HK-2 (cell line): ENCODE results near the gene ESR2.
"Not testable (repeated sequence)": the region's sequence is repeated elsewhere in the genome, so short reads cannot be mapped to it uniquely, and the experiment has no call there.

Experiments used
- DNase-seq: peaks from one replicate; pipeline ENCODE4 v3.0.0-alpha.2; 2018; ENCODE audit not compliant: unreplicated experiment

Gene ESR2

DNA sequence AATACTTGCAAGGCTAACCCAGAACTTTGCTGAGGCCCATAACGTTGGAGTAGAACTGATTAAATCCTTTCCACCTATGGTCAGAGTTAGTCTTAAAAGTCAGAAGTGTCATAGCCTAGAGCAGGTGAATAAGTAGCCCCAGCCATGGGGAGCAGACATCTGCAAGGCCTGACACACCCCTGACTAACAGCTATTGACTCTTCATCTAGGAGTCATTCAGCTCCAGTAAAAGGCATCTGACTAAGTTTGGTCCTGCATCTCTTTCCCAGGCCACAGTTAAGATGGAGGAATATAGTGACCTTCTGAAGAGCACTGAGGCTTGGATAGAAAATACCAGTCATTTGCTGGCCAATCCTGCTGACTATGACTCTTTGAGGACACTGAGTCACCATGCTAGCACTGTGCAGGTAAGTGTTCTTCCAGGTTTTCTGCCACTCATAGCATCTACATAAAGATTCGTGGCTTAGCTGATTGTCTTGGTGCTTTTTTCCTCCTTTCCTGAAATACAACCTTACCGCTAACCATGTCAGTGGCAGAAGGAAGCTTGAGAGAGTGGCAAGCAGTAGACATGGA is 212.9 kb downstream of the ESR2 start:
- no peak for DNase-seq

DNA sequence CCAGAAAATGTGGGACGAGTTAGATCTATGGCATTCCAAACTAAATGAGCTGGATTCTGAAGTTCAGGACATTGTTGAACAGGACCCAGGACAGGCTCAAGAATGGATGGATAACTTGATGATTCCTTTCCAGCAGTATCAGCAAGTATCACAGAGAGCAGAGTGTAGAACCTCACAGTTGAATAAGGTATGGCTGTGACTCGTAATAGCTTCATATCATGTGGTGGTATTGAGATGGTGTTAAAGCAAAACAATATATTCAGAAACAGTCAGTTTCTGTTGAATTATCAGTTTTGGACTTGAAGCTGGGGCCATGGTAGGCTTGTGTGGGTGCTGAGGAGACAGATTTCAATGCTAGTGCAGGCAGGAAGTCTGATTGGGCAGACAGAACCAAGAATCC is 213.7 kb downstream of the ESR2 start:
- no peak for DNase-seq

DNA sequence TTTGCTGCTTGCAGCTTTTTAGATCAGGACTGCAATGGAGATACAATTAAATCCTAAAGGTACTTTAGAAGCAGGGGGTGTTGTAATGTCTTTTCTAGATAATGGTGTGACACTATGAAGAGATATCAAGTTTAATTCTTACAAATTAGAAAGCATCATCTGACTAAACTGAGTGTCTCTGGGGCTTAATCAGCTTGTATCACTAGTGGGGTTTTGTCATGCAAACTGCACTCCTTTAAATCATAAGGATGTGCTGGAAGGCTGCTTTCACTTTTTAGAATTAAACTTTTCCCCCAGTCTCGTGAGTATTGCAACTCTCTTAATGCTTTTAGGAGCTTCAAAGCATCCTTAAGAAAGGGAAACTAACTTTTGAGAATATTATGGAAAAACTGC is 218.6 kb downstream of the ESR2 start:
- no peak for DNase-seq

DNA sequence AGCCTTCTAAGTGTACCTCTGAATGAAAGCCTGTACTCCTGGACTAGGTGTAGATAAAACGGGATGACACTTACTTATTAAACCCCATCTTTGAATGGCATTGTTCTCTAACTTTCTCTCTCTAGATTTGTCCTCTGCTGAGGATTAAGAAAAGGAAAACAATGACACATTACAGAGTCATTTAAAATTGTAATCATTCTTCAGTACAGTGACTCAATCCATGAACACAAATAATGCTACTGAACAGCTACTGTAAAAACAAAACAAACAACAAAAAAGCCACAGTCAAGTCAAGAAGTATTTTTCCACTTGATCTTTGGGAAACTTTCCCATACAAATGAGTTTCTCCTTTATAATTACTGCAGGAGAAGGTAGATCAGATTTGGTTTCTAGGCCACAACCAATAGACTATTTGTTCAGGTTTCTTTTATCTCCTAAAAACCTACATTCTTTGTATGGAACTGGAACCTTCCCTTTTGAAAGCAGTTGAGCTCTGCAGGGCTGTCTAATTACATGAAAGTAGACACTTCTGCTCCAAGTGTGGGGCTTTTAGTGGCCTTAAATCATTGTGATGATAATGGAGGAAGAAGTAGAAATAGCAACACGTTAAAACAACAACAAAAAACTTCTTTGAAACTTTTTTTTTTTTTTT is 219.1 kb downstream of the ESR2 start:
- no peak for DNase-seq

DNA sequence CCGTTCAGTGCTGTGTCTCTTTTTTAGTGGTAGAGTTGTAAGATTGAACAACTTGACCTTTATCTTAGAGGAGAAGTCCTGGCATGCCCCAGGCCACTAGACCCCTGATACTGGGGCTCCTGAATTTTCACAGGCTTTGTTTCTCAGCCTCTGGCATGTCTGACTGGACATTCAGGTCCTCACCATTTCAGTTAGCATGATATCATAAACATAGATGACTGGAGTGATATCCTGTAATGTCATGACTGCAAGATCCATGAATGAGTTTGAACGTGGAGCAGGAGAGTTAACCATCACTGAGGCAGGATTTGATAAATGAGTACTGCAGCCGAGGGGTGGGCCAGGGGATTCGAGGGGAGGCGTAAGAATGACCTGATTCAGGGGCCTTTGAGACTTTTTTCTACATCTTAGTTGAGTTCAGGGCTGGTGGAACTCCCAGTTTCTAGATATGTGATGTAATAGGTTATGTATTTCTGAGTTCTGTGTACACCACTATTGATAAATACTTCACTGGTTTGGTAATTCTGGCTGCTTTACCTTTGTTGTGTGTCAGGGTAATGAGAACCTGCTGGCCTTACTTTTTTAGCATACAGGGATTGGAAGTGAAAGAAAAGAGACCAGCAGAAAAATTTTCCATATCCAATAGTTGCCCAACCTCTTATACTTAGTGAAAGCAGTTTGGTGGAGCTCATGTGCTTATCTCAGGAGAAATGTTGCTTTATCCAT is 224.4 kb downstream of the ESR2 start:
- no peak for DNase-seq

DNA sequence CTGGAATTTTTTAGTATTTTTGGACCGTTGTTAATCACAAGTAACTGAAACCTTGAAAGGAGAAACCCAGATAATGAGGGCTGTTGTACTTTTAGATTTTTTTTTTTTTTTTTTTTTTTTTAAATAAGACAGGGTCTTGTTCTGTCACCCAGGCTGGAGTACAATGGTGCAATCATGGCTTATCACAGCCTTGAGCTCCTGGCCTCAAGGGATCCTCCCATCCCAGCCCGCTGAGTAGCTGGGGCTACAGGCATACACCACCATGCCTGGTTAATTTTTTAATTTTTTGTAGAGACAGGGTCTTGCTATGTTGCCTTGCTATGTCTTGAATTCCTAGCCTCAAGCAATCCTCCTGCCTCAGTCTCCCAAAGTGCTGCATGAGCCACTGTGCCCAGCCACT is 229.7 kb downstream of the ESR2 start:
- DNase-seq: no peak

DNA sequence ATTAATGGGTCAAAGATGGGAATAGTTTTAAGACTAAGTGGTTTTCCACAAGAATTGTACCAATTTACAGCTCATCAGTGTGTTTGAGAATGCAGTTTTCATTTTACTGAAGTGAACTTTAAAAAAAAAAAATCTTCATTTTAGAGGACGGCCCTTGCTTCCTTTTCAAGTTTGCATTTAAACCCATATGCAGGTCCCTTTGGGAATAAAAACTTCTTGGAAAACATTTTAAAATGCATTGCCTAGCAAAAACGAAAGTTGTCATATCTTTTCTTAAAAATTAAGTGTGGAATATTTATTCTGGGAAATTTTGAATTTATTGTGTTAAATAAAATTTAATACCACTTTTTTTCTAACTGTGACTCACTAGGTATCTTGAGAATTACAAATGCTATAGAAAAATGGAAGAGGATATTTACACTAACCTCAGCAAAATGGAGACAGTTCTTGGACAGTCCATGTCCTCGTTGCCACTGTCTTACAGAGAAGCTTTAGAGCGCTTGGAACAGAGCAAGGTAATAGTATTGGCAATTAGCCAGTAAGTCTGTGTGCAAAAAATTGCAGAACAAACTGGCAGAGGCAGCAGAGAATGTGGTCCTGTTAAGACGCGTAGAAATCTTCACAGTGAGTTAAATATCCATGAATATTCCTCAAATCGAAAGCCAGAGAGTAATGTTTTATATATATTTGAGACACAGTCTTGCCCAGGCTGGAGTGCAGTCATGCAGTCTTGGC is 231.6 kb downstream of the ESR2 start:
- no peak for DNase-seq

DNA sequence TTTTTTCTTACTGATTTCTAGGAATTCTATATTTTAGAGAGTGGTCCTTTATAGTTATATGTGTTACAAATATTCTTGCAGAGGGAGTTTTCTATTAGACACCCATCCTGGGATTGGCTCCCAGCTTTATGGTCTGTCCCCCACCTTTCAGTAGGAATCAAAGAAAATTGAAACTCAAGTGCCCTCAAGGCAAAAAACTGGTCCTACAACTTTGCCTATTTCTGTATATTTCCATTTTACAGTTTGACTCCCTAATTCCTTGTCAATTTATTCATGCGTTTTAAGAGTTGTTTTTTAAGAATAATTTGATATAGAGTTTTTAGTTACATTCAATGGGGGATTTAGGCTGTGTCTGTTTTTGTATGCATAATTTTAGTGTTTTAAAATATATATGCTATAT is 232.5 kb downstream of the ESR2 start:
- no peak for DNase-seq

DNA sequence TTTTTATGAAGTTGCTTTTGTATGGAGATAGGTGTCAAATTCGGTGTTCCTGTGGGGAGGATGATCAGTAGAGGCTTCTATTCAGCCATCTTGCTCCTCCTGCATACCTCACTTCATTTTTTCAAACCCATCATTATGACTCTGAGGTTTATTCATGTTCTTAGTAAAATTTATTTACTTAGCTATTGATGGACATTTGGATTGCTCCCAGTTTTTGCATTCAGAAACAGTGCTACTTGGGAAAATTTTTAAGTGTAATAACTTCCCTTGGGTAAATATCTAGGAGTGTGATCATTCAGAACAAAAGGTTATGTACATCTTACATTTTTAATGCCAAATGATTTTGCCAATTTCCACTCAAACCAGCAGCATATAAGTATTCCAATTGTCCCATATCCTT is 233.1 kb downstream of the ESR2 start:
- no peak for DNase-seq

DNA sequence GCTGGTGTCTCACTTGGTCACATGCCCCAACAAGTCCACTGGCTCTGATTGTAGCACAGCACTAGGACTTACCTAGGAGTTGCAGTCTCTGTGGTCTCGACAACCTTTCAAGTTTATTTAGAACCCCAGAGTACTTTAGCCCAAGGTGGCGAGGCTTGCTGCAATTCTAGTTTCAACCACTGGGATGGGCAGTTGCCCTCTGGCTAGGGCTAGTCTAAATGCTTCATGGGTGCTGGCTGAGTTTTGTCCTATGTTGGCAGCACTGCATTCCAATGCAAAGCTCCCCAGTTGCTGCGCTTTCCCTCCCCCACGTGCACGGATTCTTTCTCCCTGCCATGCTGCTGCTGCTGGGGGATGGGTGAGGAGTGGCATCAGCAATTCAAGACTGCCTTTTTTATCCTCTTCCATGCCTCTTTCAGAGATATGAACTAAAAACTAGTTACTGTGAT is 233.5 kb downstream of the ESR2 start:
- peak; percentile 9 for DNase-seq

DNA sequence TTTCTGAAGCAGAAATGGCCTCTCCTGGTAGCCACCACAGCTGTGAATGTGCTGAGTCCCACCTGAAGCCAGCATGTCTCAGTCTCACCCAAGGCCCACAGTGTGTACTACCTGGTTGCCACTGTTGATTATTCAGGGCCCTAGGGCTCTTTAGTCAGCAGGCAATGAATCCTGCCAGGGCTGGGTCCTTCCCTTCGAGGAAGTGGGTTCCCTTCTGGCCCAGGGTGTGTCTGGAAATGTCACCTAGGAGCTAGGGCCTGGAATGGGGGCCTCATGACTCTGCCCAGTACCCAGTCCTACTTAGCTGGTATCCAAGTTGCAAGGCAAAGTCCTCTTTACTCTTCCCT is 234.0 kb downstream of the ESR2 start:
- no peak for DNase-seq

DNA sequence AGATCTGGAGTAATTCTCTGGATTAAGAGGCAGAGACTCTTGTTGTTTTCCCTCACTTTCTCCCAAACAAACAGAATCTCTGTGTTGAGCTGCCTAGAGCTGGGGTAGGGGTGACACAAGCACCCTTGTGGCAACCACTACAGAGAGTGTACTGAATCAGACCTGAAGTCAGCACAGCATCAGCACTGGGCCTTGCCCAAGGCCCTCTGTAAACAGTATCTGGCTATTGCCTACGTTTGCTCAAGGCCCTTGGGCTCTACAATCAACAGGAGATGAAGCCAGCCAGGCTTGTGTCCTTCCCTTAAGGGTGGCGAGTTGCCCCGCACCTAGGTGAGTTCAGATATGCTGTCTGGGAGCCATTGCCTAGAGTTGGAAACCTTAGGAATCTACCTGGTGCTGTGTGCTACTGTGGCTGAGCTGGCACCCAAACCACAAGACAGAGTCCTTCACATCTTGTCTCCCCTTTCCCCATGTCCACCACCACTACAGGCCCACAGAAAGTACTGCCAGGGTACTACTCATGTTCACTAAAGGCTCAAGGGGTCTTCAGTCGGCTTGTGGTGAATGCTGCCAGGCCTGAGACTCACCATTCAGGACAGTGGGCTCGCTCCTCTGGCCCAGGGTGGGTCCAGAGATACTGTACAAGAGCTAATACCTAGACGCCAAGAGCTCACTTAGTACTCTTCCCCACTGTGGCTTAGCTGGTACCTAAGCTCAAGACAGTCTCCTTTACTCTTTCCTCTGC is 234.5 kb downstream of the ESR2 start:
- no peak for DNase-seq

DNA sequence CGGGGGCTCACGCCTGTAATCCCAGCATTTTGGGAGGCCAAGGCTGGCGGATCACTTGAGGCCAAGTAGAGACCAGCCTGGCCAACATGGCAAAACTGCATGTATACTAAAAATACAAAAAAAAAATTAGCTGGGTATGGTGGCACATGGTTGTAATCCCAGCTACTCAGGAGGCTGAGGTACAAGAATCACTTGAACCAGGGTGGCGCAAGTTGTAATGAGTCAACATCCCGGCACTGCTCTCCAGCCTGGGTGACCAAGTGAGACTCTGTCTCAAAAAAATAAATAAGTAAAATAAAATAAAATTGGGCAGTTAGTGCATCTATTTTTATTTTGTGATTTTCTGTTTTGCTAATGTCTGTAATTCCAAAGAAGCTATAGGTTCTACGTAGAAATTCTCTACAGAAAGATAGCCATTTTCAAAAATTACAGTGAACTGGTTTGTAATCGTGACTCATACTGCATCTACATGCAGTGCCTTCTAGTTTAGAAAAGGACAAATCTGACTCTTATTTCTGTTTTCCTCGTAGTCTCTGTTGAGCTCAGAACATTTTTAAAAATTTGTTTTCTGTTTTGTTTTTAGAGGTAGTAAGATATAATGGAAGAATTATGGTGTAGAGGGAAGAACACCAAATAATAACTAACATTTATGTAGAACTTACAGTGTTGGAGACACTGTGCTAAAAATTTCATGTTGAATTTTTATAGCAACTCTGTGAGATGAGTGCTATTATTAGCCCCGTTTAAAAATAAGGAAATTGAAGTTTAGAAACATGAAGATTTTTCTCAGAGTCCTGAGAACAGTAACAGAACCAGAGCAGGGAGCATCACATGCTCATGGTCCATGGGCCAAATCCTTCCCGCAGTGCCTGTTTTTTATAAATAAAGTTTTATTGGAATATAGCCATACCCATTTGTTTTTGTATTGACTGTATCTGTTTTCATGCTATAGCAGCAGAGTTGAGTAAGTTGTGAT is 240.2 kb downstream of the ESR2 start:
- no peak for DNase-seq

DNA sequence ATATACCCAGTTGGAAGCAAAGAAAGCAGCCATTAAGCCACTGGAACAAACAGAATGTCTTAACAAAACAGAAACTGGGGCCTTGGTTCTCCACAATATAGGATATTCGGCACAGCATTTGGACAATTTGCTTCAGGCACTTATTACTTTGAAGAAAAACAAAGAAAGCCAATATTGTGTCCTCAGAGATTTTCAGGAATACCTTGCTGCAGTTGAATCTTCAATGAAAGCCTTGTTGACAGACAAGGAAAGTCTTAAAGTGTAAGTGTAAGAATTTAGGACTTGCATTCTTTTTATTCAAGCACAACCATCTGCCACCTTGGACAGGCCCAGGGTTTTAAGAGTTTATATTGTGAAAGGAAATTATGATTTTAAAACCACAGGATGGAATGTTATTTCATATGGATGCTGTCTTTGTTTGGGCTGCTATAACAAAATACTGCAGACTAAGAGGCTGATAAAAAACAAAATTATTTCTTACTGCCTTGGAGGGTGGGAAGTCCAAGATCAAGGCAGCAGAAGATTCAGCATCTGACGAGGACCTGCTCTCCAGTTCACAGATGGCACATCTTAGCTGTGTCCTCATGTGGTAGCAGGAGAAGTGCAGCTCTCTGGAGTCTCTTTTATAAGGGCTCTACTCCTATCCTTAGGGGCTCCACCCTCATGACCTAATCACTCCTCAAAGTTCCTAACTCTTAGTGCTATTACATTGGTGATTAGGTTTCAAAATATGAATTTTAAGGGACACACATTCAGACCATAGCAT is 244.4 kb downstream of the ESR2 start:
- no peak for DNase-seq

DNA sequence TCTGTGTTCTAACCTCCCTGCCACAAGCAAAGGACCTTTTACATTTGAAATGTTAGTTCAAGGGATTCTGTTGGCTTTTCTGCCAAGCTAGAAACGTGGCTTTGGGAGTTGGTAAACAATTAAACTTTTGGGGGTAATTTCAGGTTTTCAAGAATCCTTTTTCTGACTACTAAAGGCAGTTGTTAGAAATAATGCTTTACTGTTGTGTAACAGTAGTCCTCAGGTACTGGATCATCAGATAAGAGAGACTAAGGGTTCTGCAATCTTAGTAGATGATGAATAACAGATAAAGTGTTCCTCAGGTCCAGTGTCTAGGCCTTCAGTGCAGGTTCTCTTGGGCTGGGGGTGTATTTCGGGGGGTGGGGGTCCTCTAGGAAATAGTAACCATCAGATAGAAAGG is 249.1 kb downstream of the ESR2 start:
- DNase-seq: no peak

DNA sequence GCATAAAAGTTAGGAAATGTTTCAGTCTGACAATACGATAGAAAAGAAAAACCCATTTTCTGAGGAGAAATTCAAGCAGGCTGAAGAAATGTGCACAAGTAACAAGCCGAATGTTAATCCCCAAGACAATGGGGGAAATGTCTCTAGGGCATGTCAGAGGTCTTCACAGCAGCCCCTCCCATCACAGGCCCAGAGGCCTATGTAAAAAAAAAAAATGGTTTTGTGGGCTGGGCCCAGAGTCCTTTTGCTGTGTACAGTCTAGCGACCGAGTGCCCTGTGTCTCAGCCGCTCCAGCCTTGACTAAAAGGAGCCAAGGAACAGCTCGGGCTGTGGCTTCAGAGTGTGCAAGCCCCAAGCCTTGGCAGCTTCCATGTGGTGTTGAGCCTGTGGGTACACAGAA is 250.9 kb downstream of the ESR2 start:
- DNase-seq: not testable (repeated sequence)

DNA sequence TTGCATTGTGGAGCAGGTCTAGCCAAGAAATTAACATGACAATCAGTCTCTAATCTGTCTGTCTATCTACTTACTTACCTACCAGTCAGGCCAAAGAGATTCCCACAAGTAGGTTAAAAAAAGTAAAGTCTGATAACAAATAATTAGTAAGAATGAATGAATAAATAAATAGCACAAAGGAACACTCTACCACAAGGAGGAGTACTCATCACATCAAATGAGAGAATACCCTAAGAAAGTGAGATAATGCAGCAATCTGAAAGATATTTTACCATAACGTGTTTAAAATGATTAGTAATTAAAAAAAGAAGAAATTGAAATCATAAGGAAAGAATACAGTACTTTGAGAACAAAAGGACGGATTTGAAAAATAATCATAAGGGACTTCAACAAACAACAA is 254.1 kb downstream of the ESR2 start:
- no peak for DNase-seq

DNA sequence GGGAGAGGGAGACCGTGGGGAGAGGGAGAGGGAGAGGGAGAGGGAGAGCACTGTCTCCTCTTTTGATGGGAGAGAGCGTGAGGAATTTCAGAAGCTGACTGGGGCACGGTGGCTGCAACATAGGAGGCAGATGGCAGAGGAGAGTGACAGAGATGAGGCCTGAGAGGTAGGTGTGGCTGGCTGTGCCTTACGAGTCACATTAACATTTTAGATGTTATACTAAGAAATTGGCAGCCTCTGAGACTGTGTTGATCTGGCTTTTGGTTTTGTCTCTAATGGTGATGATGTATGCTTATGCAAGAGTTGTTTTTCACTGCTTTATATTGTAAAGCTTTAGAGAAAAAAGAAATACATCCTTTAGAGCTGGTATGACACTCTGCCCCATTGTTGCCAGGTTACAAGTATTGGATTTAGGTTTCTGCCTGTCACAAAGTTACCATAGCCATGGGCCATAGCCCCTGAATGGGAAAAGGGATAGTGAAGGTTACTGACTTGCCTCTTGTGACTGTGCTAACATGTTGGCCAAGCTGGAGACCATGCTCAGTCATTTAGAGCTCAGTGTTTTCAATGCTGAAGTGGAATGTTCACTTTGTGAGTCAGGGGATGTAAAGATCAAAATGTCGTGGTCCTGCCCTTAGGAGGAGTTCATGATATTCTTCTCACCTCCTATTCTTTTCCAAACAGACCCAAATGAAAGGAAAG is 255.2 kb downstream of the ESR2 start:
- no peak for DNase-seq
